SIG-M5 treated with dmso at 0.1 percent for 504 hours (cell line): ENCODE results near the gene RBKS.
"Not testable (repeated sequence)": the region's sequence is repeated elsewhere in the genome, so short reads cannot be mapped to it uniquely, and the experiment has no call there.

Source experiments
- DNase-seq: peaks from one replicate; lab custom pipeline; 2025; ENCODE audit not compliant: unreplicated experiment; lab: John Stamatoyannopoulos, UW

The RBKS gene

DNA sequence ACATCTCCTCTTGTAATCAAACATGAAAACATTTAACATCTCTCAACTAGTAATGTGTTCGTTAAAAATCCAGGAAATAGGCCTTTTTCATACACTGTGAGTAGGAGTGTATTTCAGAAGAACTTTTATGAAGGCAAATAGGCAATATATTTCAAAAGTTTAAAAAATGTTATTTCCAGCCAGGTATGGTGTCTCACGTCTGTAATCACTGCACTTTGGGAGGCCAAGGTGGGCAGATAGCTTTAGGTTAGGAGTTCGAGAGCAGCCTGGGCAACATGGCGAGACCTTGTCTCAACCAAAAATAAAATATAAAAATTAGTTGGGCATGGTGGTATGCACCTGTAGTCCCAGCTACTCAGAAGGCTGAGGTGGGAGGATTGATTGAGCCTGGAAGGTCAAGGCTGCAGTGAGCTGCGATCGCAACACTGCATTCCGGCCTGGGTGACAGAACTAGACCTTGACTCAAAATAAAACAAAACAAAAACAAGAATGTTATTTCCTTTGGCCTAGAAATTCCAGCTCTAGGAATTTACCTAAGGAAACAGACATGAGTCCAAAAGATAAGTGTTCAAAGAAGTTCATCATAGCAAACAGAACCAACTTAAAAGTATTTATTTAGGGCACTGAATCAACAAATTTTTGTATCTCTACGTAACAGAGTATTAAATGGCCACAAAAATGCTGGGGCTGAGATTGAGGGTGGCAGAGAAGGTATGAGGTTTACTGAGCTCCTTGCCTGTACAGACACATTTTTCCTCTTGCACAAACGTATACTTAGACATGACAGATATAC lies 14.9 kb downstream of the RBKS start:
- DNase-seq, result no peak

DNA sequence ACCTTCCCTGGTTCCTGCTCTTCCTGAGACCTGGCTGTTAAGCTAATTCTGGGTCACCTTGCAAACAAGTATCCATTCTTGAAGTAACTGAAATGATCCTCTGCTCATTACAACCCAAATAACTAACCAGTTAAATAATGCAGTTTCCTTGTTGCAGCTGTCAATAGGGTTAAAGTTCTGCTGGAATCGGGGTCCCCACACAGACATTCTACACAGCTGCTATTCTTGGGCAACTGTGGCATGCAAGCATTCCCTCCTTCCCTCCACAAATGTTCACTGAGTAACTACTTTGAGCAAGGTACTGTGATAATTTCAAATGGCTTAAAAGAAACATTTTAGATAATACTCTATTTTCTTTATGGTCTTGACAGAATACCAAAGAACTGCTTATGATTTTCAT lies 17.1 kb downstream of the RBKS start:
- no peak for DNase-seq

DNA sequence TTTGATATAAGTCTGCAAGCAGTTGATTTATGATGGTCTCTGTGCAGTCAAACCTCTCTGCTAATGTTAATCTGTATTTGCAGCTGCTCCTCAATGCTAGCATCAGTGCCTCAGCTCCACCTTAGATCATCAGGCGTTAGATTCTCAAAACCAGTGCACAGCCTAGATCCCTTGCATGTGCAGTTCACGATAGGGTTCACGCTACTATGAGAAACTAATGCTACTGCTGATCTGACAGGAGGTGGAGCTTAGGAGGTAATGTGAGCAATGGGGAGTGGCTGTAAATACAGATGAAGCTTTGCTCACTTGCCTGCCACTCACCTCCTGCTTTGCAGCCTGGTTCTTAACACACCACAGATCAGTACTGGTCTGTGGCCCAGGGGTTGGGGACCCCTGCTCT lies 18.4 kb downstream of the RBKS start:
- no peak for DNase-seq

DNA sequence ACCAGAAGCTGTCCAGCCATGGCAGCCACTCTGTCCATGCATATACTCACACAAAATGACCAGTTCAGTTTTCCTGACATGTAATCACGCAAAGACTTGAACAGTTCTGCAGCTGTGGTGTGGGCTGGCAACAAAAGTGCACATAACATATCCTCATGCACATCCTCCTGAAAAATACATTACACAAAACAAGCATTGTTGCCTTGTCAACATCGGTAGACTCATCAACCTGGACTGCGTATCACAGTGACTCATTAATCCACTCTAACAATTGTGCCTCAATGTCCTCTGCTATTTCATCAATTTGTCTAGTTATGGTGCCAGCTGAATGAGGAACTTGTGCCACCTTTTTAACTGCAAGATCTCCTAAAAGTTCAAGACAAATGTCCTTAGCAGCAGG lies 19.5 kb downstream of the RBKS start:
- no peak for DNase-seq

DNA sequence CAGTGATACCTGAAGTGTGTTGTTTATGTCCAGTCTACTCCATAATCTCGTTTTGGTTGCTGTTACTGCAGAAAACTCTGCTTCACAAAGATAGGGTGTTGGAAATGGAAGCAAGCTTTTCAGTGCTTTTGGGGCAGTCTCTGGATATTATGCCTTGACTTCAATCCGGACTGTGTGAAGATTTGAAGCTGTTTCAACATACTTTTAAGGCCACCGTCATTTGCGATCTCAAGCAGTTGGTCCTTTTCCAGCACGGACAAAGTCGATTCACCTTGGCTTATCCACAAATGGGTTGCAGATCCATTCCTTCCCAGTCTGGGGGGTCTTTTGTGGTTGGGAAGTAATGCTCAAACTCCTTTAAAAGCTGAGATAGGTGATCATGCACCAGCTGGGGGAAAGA lies 20.4 kb downstream of the RBKS start:
- no peak for DNase-seq

DNA sequence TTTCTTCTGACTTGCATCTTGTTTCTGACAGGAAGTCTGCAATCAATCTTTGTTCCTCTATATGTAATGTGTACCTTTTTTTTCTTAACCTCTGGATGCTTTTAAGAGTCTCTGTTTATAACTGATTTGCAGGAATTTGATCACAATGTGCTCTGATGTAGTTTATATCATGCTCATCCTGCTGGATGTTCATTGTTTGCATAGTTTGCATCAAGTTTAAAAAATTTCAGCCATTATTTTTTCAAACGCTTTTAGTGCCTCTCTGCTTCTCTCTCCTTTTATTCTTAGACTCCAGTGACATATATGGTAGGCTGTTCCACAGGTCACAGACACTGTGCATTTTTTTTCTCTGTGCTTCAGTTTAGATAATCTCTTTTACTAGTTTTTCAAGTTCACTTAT lies 23.9 kb downstream of the RBKS start:
- no peak for DNase-seq

DNA sequence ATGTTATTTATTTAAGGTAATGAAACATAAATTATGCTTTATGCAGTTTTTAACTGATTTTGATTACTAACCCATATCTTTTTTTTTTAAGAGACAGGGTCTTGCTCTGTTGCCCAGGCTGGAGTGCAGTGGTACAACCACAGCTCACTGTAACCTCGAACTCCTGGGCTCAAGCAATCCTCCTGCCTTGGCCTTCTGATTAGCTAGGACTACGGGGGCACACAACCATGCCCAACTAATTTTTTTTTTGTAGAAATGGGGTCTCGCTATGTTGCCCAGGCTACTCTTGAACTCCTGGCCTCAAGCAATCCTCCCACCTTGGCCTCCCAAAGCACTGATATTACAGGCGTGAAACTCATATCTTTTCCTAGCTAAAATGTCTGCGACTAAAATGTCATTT lies 26.2 kb downstream of the RBKS start:
- DNase-seq, result not testable (repeated sequence)

DNA sequence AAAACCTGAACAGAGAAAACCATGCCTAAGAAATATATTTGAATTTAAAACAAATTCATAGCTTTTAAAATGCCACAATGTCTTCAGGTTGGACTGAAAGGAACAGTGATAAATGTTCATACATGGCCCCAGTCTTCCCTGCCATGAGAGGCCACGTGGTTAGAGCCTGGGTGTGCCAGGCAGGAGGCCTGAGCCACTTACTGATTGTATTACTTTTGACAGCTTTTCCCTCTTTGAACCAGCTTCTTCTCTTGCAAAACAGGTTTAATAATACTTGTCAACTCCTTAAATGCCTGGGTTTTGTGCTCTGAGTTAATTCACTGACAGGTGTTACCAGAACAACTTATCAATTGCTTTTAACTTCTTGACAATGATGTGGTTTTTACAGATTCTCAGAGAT lies 27.0 kb downstream of the RBKS start:
- no peak for DNase-seq

DNA sequence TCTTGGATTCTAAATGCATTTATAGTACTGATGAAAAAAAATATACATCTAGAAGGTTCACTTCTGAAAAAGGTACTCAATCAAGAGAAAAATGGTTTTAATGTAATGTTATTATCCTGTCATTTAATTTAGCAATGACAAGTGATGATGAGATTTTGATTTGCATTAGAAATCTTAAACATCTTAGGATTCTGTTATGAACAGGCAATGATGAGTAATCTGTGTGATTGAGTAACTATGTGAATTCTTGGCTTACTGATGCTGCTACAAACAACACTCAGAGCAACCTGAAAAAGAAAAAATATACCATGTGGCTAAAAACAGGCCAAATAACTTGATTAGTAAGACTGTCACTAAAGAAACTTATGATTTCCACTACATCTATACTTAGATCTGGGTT lies 30.1 kb downstream of the RBKS start:
- no peak for DNase-seq

DNA sequence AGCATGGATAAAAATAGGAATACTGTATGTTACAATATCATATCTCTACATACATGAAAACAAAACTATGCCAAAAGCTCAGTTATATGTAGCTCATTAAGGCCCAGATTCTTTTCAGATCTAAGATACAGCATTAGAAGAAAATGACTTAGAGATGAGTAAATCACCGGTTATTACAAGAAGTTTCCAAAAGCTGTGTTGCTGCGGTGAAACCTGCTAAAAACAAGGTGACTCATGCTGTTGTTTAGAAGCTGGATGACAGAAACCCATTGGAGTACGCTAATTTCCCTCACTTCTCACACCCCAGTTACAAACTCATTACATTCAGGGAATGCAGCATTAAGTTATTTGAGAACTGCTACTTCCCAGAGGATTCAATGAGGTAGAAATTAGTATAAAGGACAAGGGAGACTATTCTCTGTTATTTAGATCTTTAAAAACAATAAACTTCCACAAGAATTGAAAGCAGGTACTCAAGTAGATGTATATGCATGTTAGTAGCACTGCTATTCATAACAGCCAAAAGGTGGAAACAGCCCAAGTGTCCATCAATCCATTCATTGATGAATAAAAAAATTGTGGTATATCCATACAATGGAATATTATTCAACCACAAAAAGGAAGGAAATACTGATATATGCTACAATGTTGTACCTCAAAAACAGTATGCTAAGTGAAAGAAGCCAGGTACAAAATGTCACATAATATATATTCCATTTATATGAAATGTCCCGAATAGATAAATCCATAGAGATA lies 32.6 kb downstream of the RBKS start:
- DNase-seq, result no peak

DNA sequence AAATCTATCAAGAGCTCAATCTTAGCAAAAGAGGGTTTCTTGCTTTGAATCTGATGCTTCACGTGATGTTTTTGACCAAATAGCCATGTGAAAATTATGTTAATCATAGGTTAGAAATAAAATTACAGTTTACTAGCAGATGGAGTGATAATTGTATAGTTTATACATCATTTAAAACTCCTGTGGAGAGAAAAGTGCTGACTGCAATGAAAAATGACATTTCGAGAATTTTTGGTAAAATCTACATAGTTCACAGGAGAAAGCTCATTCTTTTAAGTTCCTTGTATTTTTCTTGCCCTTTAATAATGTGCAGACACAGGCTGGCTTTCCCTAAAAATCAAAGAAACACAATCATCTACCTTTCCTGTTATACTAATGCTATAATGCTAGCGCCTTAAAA lies 33.2 kb downstream of the RBKS start:
- DNase-seq, result no peak

DNA sequence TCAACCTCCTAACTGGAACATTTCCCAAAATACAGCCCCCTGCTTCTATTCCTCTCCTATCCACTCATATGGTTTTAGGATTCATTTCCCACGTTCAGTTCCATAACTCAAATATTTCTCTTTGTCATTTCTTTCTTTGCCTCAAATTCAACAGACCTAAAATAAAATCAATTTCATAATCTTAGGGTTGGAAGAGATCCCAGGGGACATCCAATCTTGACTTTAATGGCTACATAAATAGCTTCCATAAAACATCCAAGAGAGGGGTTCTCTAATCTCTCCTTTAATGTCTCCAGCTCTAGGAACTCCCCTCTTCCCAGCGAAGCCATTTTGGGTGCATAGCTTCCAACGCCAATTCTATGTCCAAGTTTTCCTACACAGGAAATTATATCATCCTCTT lies 33.8 kb downstream of the RBKS start:
- DNase-seq, result no peak

DNA sequence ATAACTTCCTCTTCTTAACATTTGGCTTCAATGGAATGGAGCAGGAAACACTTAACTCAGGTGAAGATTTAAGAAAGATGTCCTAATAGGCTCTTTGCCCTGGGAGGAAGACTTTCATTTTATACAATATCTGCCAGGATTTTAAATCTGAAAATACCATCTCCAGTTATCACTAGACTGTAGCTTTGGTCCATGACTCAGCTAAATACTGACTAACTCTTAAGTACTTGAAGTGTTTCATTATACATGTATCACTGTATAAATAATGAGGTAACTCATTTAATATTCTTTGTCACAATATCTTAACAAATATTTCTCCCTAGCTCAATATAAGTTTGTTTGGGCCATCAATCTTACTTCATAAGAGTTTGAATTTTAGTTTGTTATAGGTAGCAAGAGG lies 34.7 kb downstream of the RBKS start:
- no peak for DNase-seq

DNA sequence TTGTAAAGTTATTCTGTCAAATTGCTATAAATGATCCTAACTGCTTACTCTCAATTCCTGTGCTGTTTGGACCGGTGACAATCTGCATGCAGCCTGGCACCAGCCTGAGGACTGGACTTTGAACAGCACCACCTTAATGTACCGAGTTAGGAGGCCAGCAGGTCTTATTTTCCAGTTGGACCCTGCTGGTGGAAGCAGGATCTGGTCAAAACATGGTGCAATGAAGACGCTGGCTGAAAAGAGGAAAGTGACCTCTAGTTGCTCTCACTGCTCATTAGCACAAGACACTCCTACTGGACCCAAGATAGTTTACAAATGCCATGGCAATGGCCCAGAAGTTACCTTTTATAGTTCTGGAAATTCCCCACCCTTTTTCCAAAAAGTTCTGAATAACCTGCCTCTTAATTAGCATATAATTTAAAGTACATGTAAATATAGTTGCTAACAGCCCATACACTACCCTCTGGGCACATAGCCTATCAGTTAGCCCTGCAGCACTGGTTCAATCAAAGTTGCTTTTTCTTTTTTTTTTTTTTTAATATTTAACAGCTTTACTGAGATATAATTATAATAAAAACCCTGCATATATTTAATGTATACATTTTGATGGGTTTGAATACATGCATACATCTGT lies 35.8 kb downstream of the RBKS start:
- no peak for DNase-seq

DNA sequence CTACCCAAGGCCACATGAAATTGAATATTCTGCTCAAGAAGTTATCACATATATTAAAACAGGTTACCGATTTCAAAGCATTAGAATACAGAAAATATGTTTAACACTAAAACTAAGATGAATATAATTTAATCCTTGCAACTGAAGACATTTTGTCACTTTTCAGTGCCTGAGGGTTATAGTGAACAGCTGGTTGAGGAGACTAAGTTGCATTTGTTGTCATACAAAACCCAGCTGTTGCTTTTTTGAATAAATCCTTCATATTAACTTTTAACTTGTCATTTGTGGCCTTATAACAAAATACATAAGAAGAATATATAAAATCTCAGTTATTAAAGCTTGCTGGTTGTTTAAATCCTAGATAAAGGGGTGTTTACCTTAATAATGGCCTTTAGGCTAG lies 37.5 kb downstream of the RBKS start:
- no peak for DNase-seq

DNA sequence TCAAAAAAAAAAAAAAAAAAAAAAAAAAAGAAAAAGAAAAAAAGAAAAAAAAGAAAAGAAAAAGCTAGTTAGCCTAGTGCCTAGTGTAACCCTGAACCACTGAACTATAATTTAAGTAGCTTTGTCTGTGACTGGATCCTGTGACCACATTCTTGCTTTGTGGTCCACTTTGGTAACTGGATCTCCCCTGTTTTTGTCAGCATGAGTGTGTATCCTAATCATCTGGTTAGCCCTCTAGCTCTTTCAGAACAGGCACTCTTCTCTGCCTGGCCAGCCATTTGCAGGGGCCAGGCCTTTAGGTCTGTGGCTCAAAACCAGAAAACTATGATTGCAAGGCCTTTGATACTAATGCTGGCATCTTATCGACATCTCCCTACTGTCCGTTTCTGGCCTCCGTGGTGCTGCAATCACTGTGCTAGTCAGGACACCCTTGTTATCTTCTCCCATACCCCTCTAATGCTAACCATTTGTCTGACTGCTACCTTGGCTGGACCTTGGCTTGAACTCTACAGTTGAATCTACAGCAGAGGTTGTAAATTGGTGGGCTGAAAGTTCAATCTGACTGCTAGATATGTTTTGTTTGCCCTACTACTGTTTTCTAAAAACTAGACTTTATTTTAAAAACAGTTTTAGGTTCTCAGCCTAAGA lies 40.5 kb downstream of the RBKS start:
- no peak for DNase-seq

DNA sequence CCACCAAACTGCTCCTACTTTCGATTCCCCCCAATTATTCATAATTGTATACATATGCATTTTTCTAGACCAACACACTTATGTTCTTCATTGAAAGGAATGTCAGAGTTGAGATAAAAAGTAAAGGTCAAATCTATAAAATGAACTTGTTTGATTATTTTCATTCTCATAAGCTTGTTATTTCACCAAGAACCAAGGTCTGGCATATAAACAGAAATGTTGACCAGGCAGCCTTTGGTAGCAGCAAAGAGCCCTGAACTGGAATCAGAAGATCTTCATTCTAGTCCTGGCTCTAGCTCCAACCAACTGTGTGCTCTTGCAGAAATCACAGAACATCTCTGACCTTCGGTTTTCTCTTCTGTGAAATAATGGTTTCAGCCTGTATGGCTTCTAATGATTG lies 42.9 kb downstream of the RBKS start:
- no peak for DNase-seq

DNA sequence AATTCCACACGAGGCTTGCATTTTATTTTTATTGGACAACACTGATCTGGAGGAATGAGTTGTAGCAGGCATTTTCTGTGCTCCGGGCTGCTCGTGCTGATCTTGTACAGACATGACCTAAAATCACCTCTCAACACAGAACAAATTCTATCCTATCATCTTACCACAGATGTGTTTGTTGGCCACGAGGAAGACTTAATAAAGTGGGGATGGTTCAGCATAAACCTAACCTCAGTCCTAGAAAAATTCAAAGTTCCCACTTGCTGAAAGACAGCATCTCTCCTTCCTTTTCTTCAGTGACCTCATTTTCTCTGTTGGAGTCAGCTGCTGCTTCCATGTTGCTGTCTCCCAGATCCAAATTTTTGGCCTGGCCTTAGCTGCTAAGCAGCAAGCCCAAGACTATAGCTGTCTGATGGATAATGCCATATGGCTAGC lies 45.3 kb downstream of the RBKS start:
- DNase-seq, result no peak

DNA sequence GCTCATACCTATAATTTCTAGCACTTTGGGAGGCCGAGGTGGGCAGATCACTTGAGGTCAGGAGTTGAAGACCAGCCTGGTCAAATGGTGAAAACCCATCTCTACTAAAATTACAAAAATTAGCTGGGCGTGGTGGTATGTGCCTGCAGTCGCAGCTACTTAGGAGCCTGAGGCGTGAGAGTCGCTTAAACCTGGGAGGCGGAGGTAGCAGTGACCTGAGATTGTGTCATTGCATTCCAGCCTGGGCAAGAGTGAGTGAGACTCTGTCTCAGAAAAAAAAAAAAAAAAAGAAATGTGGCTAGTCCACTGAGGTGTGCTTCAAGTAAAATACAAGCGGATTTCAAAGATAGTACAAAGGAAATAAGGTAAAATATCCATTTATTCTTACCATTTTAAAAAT lies 46.2 kb downstream of the RBKS start:
- no peak for DNase-seq

DNA sequence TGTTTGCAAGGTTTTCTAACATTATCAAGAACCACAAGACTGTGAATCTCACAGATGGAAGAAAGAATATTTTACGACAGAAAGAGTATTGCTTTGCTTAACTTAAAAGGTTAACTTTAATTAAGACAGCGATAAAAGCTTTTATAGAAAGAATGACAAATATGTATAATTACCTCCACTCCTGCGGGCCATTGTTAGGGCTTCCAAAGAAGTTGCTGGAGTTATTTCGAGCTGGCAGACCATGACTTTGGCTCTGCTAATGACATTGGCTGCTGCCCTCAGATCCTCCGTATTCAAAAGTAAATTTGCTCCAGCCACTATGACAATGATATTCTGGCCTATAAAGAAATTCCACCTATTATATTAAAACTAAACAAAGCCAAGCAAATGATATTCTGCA lies 47.3 kb downstream of the RBKS start:
- DNase-seq, result no peak

DNA sequence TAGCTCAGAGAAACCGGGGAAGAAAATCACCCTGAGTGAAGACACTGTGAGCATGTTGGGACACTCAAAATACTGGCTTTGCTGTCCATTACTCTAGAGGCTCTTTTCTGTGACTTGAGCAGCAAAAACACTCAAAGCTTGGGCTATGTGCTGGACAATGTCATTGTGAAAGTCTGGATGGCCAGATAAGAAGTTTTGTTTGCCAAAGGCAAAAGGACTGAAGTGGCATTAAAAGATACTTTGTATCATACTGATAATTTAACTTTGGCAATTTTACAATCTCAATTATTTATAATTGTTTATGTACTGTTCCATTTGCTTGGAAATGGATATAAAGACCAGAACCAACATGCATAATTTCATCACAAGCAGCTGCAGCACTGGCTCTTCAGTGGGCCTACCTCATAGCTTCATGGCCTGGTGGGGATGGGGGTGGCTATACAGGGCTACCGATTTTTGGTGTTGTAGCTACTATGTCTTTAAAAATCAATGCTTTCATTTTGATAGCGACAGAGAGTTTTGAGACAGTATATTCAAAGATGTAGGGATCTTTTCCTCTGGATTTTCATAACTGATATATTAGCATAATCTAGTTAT lies 51.1 kb downstream of the RBKS start:
- no peak for DNase-seq
